Measurements from ENCODE around the gene ABHD12. TPM values are rescaled to one million over a fixed set of nuclear protein-coding genes. Genes with fewer than 3 reads are reported as not detected.
"Not testable (repeated sequence)": the region's sequence is repeated elsewhere in the genome, so short reads cannot be mapped to it uniquely, and the experiment has no call there.

The ABHD12 gene
- total RNA-seq, 2 experiments from 2014 or later, result 13.4 to 17.0 TPM

GRCh38 chr20:25339608-25340007, 51.0 kb downstream of the ABHD12 start:
- Mint-ChIP-seq H3K27me3 (no peaks in the 10 kb centered on the region), H3K4me1 (ENCODE audit: low read depth) (peaks cover 22% of the 10 kb centered on the region), H3K27ac (no peak overlapping the region), H3K36me3 (ENCODE audit: low read depth) (peaks cover 40% of the 10 kb centered on the region), H3K9me3 (no peaks in the 10 kb centered on the region), H3K4me3 (no peak overlapping the region)
- ATAC-seq (ENCODE audit: poor library complexity) (no peak), DNase-seq (no peak)
- ChIA-PET CTCF (no interaction called here), POLR2A (no interaction called here)
- Histone ChIP-seq H3K27ac (ENCODE audit: low read depth in 1 of 2, low read length in 2 of 2) (no peak overlapping the region), H3K36me3 (ENCODE audit: insufficient read depth, low read length) (peaks cover 3% of the 10 kb centered on the region), H3K9me3 (ENCODE audit: control insufficient read depth in 1 of 2, insufficient read depth in 1 of 2, low read length in 2 of 2) (peaks cover 0 to 4% of the 10 kb centered on the region in 2 experiments), H3K4me1 (ENCODE audit: insufficient read depth, low read length) (no peaks in the 10 kb centered on the region), H3K27me3 (ENCODE audit: control insufficient read depth in 1 of 2, insufficient read depth in 2 of 2, low read length in 2 of 2) (no peaks in the 10 kb centered on the region), H3K4me3 (ENCODE audit: low read length) (no peak overlapping the region)
- intact Hi-C loops (cut with DNase I, micrococcal nuclease), result no loop called here
- TF ChIP-seq CTCF (IDR thresholded peaks at IDR 0.05), result no peak

DNA sequence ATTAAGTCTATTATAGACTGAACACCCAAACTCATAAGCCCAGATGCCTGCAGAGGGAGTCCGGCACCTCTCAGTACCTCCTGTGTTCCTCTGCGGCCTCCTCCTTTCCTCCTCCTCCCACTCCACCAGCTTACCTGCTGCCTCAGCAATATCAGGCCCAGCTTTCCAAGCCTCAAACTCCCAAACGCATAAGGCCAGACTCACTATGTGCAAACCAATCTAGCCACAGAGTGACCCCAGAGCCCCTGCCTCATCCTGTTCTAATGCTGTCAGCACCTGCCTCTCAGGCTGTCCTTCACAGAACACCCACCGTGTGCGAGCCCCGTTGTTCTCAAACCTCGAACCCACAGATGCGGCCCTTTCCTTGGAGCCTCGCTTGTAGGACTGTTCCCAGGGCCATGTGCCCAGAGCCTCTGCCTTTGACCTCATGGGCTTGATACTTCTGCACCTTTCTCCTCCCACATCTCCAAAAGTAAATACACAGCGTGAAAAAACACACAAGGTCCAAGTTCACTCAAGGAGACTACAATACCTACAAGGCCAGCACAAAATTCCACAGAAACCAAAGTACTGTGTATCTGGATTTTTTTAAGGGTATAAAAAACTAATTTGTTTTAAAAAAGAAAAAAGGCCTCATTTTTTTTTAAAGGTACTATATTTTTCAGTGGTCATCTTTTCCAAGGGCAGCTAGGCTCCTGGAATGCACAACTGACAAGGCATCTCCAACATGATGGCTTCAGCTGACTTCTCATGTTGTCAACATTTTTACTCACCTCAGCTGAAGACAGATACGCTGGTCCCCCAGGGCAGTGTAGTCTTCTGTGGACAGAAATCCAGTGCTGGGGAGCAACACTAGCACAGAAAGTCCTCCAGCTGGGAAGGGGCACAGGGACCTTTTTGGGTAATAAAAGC, 52.3 kb downstream of the ABHD12 start:
- Mint-ChIP-seq H3K9me3 (no peaks in the 10 kb centered on the region), H3K4me1 (ENCODE audit: low read depth) (peaks cover 13% of the 10 kb centered on the region), H3K27ac (no peak overlapping the region), H3K4me3 (no peak overlapping the region), H3K27me3 (no peaks in the 10 kb centered on the region), H3K36me3 (ENCODE audit: low read depth) (peaks cover 37% of the 10 kb centered on the region)
- ChIA-PET POLR2A (no interaction called here), CTCF (no interaction called here)
- TF ChIP-seq CTCF (IDR thresholded peaks at IDR 0.05), result no peak
- Histone ChIP-seq H3K9me3 (ENCODE audit: control insufficient read depth in 1 of 2, insufficient read depth in 1 of 2, low read length in 2 of 2) (peaks cover 0 to 4% of the 10 kb centered on the region in 2 experiments), H3K27ac (ENCODE audit: low read depth in 1 of 2, low read length in 2 of 2) (no peak overlapping the region), H3K4me1 (ENCODE audit: insufficient read depth, low read length) (no peaks in the 10 kb centered on the region), H3K27me3 (ENCODE audit: control insufficient read depth in 1 of 2, insufficient read depth in 2 of 2, low read length in 2 of 2) (no peaks in the 10 kb centered on the region), H3K36me3 (ENCODE audit: insufficient read depth, low read length) (peaks cover 3% of the 10 kb centered on the region), H3K4me3 (ENCODE audit: low read length) (no peak overlapping the region)
- DNase-seq (no peak), ATAC-seq (ENCODE audit: poor library complexity) (no peak)
- intact Hi-C loops (cut with DNase I, micrococcal nuclease), result no loop called here

DNA sequence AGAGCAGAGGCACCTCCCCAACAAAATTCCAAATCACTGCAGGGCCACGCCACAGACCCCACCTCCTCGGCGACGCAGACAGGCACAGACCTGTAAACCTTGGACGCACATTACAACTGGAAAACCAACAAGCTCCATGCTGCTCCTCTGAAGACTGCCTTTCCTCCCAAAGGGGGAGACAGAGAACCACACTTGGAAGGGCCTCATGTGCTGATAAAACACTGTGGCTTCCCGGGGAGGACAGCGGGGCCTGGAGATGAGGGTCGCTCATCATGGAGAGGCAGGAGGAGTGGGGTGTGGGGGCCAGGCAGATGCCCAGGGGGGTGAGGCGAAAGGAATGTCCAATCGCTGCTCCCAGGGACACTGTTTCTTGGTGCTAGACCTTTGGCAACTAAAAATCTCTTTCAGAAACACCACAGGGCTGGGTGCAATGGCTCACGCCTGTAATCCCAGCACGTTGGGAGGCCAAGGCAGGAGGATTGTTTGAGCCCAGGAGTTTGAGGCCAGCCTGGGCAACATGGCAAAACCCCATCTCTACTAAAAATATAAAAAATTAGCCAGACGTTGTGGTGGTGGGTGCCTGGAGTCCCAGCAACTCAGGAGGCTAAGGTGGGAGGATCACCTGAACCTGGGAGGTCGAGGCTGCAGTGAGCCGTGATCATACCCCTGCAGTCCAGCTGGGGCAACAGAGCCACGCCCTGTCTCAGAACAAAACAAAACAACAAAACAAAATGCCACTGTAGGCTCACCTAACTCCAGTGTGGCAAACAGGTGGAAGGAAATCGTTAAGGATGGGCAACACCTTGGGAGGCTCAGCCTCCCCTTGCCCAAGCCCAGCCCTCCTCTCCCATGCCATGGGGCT, 53.8 kb downstream of the ABHD12 start:
- Mint-ChIP-seq H3K4me3 (no peak overlapping the region), H3K9me3 (no peaks in the 10 kb centered on the region), H3K27me3 (no peaks in the 10 kb centered on the region), H3K27ac (no peak overlapping the region), H3K4me1 (ENCODE audit: low read depth) (peaks cover 7% of the 10 kb centered on the region), H3K36me3 (ENCODE audit: low read depth) (peaks cover 37% of the 10 kb centered on the region)
- CTCF ChIA-PET, result interaction anchor here (0.7 kb wide), 1 partner anchor 62 kb away, joined by 4 read pairs; no protein-coding TSS in a partner anchor
- Histone ChIP-seq H3K36me3 (ENCODE audit: insufficient read depth, low read length) (peaks cover 3% of the 10 kb centered on the region), H3K27ac (ENCODE audit: low read depth in 1 of 2, low read length in 2 of 2) (no peak overlapping the region), H3K4me3 (ENCODE audit: low read length) (no peak overlapping the region), H3K4me1 (ENCODE audit: insufficient read depth, low read length) (no peaks in the 10 kb centered on the region), H3K9me3 (ENCODE audit: control insufficient read depth in 1 of 2, insufficient read depth in 1 of 2, low read length in 2 of 2) (peaks cover 0 to 4% of the 10 kb centered on the region in 2 experiments), H3K27me3 (ENCODE audit: control insufficient read depth in 1 of 2, insufficient read depth in 2 of 2, low read length in 2 of 2) (no peaks in the 10 kb centered on the region)
- ATAC-seq (ENCODE audit: poor library complexity), result no peak
- no peak for TF ChIP-seq CTCF (IDR thresholded peaks at IDR 0.05)
- peak in 1 of 14 experiments; percentile 13 for DNase-seq
- POLR2A ChIA-PET, result no interaction called here
- intact Hi-C loops (cut with DNase I, micrococcal nuclease), result no loop called here

- H3K36me3 Mint-ChIP-seq (ENCODE audit: low read depth), result peaks cover 41% of the 10 kb centered on the region
- not testable (repeated sequence) for ATAC-seq (ENCODE audit: poor library complexity); H3K27ac Mint-ChIP-seq
Observed at GRCh38 chr20:25334972-25335371, 55.7 kb downstream of the ABHD12 start.

More at GRCh38 chr20:25334972-25335371, 55.7 kb downstream of the ABHD12 start:
- DNase-seq; H3K27me3 Mint-ChIP-seq; CTCF ChIA-PET; H3K36me3 ChIP-seq (ENCODE audit: insufficient read depth, low read length); H3K27me3 ChIP-seq (ENCODE audit: control insufficient read depth in 1 of 2, insufficient read depth in 2 of 2, low read length in 2 of 2); H3K9me3 ChIP-seq (ENCODE audit: control insufficient read depth in 1 of 2, insufficient read depth in 1 of 2, low read length in 2 of 2); H3K27ac ChIP-seq (ENCODE audit: low read depth in 1 of 2, low read length in 2 of 2); intact Hi-C loops (cut with DNase I, micrococcal nuclease); H3K4me3 ChIP-seq (ENCODE audit: low read length); H3K9me3 Mint-ChIP-seq; H3K4me3 Mint-ChIP-seq; H3K4me1 ChIP-seq (ENCODE audit: insufficient read depth, low read length); POLR2A ChIA-PET: not testable (repeated sequence)
- H3K4me1 Mint-ChIP-seq (ENCODE audit: low read depth), result peaks cover 14% of the 10 kb centered on the region
